Measurements from ENCODE around the gene CAPN15.

The CAPN15 gene

GRCh38 chr16:526181-527014 is 1.1 kb upstream of the CAPN15 start:
- peak in 1 of 2 experiments; percentile 21 for DNase-seq

- DNase-seq = peak; percentile 37 to 55
These were observed 849 bp downstream of the CAPN15 start for GRCh38 chr16:528111-529011.

DNA sequence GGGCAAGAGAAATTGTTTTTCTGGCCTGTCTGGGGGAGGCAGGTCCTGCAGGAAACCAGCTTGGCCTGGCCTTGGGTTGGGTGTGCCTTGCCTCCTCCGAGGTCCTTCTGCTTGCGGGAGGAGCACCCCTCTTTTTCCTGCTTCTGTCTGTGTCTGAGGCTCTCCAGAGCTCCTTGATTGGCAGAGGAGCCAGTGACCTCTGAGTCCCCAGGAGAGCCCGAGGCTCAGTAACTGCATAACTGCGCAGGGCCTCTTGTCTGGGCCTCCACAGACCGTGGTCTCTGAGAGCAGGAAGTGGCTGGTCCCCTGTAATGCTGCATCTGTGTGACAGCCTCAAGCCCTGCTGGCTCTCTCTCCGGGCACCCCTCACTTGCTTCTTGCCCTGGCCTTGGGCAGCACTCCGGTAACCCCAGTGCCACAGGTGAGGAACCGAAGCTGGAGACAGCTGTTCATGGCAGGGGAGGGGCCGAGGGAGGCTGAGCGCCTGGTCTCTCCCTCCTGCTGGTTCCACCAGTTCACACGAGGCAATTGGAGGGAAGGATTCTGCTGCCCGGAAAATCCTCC is 1.6 kb downstream of the CAPN15 start:
- DNase-seq = no peak

DNA sequence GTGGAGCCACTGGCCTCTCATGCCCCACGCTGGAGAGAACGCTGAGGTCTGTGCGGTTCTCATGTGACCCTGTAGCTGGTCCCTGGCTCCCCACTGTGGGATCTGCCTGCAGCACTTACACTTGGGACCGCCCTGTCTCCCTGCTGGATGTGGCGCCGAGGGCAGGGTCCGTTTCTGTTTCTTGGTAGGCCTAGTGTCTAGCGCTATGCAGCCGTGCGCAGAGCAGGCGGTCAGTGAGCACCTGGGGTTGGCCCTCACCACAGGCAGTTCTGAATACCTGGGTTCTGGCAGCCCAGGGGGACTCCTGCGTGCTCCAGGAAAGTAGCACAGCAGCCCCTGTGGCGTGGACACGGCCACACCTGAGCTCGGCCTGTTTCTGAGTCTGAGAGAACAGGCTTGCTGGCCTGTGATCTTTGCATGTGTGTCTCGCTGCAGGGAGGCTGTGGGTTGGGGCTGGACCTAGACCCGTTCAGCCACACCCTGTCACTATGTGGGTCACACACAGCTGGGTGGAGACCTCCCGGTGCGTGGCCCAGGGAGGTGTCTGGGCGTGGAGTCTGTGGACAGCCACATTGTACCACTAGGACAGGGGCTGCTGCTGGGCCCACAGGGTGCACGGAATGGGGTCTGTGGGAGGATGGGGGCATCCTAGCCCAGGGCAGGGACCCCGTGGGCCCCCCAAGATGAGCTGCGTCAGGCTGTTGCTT is 2.8 kb downstream of the CAPN15 start:
- no peak for DNase-seq

DNA sequence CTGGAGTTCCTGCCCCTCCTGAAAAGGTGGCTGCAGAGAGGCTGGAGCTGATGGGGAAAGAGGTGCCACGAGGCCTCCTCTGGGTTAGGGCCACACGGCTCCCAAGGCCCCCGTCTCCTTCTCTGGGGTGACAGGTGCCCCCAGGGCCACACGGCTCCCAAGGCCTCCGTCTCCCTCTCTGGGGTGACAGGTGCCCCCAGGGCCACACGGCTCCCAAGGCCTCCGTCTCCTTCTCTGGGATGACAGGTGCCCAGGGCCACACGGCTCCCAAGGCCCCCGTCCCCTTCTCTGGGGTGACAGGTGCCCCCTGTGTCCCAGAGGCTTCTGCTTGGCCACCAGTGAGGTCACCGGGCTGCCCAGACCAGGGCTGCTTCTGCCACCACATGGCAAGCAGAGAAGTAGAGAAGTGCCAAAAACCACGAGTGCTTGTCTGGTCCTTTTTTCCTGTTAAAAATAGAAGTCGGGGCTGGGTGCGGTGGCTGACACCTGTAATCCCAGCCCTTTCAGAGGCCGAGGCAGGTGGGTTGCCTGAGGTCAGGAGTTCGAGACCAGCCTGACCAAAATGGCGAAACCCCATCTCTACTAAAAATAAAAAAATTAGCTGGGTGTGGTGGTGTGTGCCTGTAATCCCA is 4.1 kb downstream of the CAPN15 start:
- no peak for DNase-seq

DNA sequence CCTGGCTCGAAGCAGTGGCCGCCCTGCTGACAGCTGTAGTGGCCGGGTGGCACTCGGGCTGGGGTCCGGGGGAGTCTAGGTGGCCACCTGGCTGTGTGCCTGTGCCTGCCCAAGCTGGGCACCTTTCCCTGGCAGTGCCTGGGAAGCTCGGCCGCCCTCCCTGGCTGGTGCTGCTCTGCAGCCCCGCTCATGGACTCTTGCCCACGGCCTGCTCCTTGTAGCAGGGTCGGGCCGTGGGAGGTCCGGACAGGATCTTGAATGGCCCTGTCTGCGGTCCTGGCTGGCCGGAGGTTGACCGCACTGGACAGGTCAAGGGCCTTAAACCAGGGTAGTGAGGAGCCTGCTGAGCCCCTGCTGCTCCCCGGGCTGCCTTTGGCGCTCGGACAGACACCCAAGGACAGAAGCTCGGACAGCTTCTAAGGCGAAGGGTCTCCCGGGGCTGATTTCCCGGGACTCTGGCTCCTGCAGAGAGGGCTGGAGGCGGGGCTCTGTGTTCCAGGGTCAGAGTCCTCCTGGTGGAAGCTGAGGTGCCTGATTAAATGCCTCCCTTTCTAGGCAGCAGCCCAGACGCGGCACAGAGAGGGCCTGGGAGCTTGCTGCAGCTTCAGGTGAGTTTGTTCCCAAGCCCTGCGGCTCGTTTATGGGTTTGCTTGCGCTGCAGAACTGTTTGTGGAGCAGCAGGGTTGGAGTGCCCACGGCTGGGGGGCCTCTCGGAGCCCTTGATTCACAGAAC is 6.0 kb downstream of the CAPN15 start:
- DNase-seq = no peak

- no peak for DNase-seq
These were observed 6.6 kb downstream of the CAPN15 start for GRCh38 chr16:534135-534534.

GRCh38 chr16:534856-535445 is 7.4 kb downstream of the CAPN15 start:
- DNase-seq = no peak

DNA sequence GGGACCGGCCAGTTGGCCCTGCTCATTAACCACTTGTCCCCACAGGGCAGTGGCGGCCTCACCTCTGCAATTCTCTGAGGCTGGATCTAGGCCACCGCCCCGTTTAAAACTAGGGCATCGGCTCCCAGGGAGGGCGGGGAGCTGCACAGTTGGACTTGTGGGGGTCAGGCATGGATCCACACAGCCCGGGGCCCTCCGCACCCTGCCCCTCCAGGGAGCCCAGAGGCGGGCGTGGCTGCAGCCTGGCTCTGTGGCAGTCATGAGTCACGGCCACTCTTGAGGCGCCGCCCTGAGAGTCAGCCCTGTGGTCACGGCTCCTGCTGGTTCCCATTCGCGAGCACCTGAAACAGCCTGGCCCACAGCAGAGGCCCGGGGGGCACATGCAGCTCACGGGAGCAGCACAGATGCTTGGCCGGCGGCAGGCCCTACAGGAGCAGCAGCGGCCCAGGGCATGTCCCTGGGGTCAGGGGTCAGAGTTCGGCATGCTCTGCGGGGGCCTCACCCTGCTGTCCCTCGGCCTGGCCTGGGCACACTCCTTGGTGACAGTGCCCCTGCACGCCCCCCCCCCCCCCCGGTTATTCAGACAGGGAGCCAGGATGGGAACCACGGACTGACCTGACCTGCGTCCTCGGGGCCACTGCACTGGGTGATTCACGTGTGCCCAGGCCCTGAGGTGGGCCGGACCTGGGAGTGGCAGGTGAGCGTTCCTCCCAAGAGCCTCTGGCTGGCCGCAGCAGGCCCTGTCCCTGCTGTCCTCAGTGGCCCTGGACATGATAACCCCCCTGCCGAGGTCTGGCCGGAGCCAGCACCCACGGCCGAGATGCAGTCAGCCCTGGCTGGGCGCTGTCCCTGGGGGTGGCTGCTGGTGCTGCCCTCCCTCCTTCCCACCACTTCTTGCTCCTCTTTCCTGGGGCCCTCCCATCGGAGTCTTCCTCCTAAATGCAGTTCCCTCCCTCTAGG is 8.2 kb downstream of the CAPN15 start:
- DNase-seq = no peak

- DNase-seq = no peak
These were observed 9.2 kb downstream of the CAPN15 start for GRCh38 chr16:536746-537145.

- peak in 1 of 2 experiments; percentile 34 for DNase-seq
These were observed 10.2 kb downstream of the CAPN15 start for GRCh38 chr16:537415-538335.

- DNase-seq = no peak
These were observed 12.5 kb downstream of the CAPN15 start for GRCh38 chr16:539901-540530.

DNA sequence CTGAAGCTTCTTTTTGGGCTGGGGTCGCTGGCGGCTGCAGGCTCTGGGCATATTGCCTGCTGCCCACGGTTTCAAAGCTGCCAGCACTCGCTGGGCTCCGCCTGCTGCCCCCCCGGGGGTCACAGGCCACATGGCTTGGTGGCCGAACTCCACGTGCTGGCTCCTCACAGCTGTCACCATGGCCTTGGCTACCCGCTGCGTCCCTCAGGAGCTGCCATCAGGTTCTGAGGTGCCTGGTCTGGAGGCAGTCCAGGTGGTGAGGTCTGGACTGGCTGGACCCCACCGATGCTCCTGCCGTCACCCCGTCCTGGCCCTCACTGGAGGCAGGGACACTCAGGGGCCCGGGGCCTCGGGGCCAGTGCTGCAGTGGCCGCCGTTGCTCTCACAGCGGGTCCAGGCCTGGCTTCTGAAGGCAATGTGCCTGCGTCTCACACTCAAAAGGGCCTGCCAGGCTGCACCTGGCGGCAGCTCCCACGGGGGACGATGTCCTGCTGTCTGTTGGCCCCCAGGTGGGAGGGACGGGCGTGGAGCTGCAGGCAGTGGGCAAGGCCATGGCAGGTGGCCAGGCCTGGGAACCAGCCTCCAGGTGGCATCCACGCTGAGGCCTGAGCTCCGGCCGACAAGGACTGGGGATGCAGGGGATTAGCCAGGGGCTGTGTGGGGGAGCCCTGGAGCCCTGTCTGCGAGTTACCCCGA is 13.3 kb downstream of the CAPN15 start:
- DNase-seq = no peak

GRCh38 chr16:543301-544164 is 16.0 kb downstream of the CAPN15 start:
- no peak for DNase-seq

DNA sequence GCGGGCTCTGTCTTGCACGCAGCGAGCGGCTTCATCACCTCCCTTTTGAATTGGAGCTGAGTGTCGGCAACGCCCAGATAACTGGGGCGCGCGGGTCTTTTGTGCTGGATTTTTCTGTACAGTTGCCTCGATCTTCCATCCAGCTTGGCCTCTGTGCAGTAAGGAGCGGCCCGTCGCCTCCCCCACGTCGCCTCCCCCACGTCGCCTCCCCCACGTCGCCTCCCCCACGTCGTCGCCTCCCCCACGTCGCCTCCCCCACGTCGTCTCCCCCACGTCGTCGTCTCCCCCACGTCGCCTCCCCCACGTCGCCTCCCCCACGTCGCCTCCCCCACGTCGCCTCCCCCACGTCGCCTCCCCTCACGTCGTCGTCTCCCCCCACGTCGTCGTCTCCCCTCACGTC is 17.0 kb downstream of the CAPN15 start:
- DNase-seq = no peak

DNA sequence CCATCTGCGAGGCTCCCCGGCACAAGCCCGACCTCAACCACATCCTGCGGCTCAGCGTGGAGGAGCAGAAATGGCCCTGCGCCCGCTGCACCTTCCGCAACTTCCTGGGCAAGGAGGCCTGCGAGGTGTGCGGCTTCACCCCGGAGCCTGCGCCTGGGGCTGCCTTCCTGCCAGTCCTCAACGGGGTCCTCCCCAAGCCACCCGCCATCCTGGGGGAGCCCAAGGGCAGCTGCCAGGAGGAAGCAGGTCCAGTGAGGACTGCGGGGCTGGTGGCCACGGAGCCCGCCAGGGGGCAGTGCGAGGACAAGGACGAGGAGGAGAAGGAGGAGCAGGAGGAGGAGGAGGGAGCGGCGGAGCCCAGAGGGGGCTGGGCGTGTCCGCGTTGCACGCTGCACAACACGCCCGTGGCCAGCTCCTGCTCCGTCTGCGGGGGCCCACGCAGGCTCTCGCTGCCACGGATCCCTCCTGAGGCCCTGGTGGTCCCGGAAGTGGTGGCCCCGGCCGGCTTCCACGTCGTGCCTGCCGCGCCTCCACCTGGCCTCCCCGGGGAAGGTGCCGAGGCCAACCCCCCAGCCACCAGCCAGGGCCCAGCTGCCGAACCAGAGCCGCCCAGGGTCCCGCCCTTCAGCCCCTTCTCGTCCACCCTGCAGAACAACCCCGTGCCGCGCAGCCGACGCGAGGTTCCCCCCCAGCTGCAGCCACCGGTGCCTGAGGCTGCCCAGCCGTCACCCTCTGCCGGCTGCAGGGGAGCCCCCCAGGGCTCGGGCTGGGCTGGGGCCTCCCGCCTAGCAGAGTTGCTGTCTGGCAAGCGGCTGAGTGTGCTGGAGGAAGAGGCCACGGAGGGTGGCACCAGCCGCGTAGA is 19.6 kb downstream of the CAPN15 start:
- DNase-seq = peak; percentile 53 to 54

All from stimulated activated CD4-positive, alpha-beta T cell treated with anti-CD3 and anti-CD28 coated beads, Interleukin-4, amount 100 ng/mL, for 4 hours (primary cell).